Limb (tissue), 2 donors: ENCODE measurements around the gene DYNLRB2.

Experiments used
- DNase-seq, 2 donors: peaks; one replicate each; pipeline ENCODE4 v3.0.0-alpha.2; 2016; ENCODE audit errors: extremely low spot score in 2 of 2

DYNLRB2 gene

GRCh38 chr16:80547145-80547544 is 6.4 kb downstream of the DYNLRB2 start:
- DNase-seq, result no peak

- no peak for DNase-seq
Observed at GRCh38 chr16:80552277-80552676, 11.5 kb downstream of the DYNLRB2 start.

- no peak for DNase-seq
Observed at GRCh38 chr16:80554033-80554432, 13.2 kb downstream of the DYNLRB2 start.

- DNase-seq, result no peak
Observed at GRCh38 chr16:80556481-80556880, 15.7 kb downstream of the DYNLRB2 start.

GRCh38 chr16:80557037-80557436 is 16.2 kb downstream of the DYNLRB2 start:
- DNase-seq, result no peak

- DNase-seq, result no peak
Observed at GRCh38 chr16:80559369-80559768, 18.6 kb downstream of the DYNLRB2 start.

- DNase-seq, result no peak
Observed at GRCh38 chr16:80563066-80563465, 22.3 kb downstream of the DYNLRB2 start.

- no peak for DNase-seq
Observed at GRCh38 chr16:80564394-80564793, 23.6 kb downstream of the DYNLRB2 start.

GRCh38 chr16:80569440-80570105 is 28.8 kb downstream of the DYNLRB2 start:
- DNase-seq, result no peak

GRCh38 chr16:80570106-80570478 is 29.3 kb downstream of the DYNLRB2 start:
- DNase-seq, result peak in 1 of 2 donors; percentile 29

GRCh38 chr16:80573700-80574120 is 32.9 kb downstream of the DYNLRB2 start:
- no peak for DNase-seq

GRCh38 chr16:80576343-80576912 is 35.6 kb downstream of the DYNLRB2 start:
- DNase-seq, result no peak

- no peak for DNase-seq
Observed at GRCh38 chr16:80577485-80578280, 36.9 kb downstream of the DYNLRB2 start.

- DNase-seq, result no peak
Observed at GRCh38 chr16:80580109-80580832, 39.5 kb downstream of the DYNLRB2 start.

GRCh38 chr16:80583466-80583865 is 42.7 kb downstream of the DYNLRB2 start:
- no peak for DNase-seq

GRCh38 chr16:80585764-80586163 is 45.0 kb downstream of the DYNLRB2 start:
- no peak for DNase-seq

GRCh38 chr16:80586476-80586875 is 45.7 kb downstream of the DYNLRB2 start:
- no peak for DNase-seq

GRCh38 chr16:80587071-80587470 is 46.3 kb downstream of the DYNLRB2 start:
- no peak for DNase-seq

- peak in 1 of 2 donors; percentile 10 for DNase-seq
Observed at GRCh38 chr16:80591071-80591915, 50.5 kb downstream of the DYNLRB2 start.

GRCh38 chr16:80592273-80592672 is 51.5 kb downstream of the DYNLRB2 start:
- no peak for DNase-seq

- DNase-seq, result no peak
Observed at GRCh38 chr16:80594756-80595155, 54.0 kb downstream of the DYNLRB2 start.
